CD4-positive, alpha-beta T cell treated with Interferon alpha-2 for 1 hour (primary cell): Measurements from ENCODE around the gene KRTCAP3.

Experiments used
- DNase-seq, 2 donors: peaks; one replicate each; pipeline ENCODE4 v3.0.0-alpha.2; 2020 to 2022

KRTCAP3 gene

DNA sequence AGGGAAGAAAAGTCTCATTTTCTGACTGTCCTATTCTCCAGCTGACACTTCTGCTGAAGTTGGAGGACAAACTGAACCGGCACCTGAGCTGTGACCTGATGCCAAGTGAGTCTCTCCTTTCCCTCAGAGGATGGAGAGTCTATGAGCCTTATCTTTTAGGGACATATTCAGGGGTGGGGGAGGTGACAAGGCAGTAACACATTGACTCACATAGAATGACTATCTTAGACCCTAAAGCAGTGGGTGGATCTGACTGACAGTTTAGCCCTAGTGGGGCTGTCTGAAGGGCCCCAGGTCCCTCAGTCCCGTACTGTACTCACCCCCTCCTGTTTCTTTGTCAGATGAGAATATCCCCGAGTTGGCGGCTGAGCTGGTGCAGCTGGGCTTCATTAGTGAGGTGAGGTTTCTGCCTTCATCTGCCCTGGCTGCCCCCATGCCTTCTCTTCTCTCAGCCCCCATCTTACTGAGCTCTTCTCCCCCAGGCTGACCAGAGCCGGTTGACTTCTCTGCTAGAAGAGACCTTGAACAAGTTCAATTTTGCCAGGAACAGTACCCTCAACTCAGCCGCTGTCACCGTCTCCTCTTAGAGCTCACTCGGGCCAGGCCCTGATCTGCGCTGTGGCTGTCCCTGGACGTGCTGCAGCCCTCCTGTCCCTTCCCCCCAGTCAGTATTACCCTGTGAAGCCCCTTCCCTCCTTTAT is 805 bp upstream of the KRTCAP3 start:
- DNase-seq: no peak

DNA sequence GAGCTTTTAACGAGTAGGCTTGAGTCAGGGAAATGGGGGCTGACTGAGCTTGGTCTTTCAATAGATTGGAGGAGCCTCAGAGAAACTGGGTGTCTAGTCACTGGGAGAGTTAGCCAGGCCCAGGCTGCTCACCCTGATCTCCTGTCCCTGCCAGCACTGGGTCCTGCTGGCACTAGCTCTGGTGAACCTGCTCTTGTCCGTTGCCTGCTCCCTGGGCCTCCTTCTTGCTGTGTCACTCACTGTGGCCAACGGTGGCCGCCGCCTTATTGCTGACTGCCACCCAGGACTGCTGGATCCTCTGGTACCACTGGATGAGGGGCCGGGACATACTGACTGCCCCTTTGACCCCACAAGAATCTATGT is 720 bp downstream of the KRTCAP3 start:
- peak; percentile 5 to 14 for DNase-seq

DNA sequence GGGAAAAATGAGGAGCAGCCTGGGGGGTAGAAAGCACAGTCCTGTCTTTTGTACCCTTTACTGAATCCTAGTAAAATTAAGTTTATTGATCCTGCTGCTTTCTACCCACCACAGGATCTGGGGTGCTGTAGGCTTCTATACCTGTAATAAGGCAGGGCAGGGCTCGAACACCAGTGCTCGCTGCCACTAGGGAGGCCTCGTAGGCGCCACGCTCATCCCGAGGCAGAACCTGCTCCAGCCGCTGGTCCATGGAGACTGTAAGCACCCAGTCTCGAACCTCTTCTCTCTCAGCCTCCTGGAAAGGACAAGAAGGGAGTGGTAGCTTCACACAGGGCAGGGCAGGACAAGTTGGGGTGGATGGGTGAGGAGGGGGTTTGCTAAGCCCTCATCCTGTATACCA is 3.0 kb downstream of the KRTCAP3 start:
- DNase-seq: no peak

DNA sequence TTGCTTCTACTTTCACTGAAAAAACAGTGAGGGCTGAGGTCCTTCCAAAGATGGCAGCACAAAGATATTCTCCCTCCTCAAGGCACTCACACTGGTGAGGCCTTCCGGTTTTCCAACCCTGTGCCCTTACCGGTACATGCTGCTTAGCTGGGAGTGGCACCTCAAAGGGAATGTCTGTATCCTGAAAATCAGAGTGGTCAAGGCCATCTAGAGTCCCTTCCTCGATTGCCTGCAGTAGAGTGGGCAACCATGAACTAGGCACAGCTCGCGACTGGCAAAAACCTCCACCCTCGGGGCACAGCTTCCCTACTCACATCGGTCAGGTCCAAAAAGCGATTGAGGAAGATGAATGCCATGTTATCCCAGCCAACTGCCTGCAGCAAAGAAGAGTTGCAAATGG is 3.4 kb downstream of the KRTCAP3 start:
- no peak for DNase-seq

DNA sequence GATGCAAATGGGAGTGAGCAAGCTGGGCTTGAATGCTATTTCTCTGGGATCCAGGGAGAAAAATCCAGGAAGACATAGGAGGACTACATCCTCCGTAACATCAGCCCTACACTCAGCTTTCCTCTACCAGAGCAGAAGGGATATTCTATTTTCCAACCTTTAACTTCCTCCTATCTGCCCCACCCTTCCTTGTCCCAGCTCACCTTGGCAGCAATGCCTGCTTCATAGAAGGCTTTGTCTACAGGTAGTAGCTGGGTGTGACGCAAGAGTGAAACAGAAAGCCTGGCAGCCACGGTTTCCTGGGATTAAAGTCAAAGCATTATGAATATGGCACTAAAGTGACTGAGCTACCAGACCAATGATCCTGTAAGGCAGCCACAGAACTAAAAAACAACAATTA is 3.9 kb downstream of the KRTCAP3 start:
- DNase-seq: no peak

DNA sequence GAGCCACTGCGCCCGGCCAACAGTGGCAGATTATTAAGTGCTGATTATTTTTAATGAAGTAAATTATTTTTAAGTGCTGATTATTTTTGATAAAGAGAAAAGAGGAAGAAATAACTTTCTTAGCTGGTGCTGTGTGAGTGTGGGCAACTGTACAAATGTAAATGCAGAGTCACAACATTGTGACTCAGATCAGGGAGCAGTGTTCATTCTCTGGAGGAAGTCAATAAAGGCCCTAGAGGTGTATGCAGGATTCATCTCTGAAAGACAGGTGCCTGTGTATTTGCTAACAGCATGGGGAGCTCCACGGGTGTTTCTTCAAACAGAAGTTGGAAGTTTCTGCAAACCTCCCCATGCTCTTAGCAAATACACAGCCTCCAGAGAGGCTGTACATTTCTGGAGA is 6.2 kb downstream of the KRTCAP3 start:
- DNase-seq: no peak

DNA sequence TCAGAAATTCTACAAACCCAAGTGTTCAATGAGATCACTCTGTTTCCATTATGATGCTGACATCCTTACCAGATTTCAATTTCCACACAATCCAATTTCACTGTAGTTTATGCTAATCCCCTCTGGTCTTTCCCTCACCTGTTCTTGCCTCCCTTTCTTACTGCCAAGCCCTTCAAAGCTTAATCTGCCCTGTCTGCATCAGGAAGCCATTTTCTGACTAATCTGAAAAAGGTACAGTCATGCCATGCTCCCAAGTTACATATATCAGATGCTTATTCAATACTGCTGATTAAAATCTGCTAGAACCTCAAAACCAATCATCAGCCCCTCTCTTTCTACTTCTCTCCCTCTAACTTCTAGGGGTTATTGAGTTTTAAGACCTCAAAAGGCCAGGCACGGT is 8.9 kb downstream of the KRTCAP3 start:
- DNase-seq: no peak

DNA sequence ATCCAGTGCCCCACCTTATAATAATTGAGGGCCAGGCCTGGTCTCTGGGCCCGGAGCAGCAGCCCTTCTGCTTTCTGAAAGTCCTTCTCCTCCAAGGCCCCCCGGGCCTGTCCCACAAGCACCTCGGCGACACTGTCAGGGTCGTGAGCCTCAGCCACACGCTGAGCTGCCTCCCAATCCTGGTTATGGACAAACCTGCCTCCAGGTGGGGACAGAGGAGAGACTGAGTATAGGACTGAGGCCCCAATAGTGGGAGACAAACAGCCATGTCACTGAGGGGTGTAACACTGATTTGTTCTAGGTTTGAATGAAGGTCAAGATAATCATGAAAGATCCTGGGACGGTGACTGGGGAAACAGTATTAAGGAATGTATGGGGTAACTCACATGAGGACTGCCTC is 11.8 kb downstream of the KRTCAP3 start:
- no peak for DNase-seq

DNA sequence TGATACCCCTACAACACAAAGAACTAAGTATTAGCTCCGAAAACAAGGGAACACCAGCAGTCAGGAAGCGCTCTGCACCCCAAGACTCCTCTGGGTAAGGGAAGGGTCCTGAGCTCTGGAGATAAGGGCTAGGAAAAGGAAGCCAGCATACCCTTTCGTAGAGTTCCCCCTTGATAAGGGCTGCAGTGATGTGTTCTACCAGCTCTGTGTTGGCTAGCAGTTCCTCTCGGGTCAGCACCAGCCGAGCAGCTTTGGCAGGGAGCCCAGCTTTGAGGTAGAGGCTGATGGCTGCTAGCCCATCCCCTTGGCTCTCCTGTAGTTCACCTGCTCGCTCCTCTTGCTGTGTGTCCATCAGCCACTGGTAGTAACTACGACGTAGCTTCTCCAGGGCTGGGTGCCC is 18.9 kb downstream of the KRTCAP3 start:
- no peak for DNase-seq

DNA sequence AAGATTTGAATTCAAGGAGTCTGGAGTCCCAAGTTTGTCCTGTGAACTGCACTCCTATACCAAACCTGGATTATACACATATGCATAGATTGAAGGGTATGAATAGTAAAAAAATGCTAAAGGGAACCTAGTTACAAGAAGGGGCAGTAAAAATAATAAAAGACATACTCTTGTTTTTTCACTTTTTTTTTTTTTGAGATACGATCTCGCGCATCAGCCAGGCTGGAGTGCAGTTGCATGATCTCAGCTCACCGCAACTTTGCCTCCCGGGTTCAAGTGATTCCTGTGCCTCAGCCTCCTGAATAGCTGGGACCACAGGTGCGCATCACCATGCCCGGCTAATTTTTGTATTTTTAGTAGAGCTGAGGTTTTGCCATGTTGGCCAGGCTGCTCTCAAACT is 22.3 kb downstream of the KRTCAP3 start:
- DNase-seq: no peak

DNA sequence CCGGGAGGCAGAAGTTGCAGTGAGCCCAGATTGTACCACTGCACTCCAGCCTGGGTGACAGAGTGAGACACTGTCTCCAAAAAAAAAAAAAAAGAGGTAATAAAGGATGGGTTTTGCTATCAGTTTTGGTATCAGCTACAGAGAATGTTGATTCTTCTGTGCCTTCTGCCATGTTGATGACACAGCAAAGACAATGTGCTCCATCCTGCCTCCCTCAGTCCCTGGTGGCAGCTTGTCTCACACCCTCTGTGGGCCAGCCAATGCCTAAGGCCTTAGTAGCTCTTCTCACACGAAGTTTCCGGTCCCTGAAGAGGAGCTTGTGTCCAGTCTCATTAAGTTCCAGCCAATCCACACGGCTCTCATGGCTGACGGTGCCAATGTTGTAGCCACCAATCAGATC is 29.8 kb downstream of the KRTCAP3 start:
- no peak for DNase-seq

DNA sequence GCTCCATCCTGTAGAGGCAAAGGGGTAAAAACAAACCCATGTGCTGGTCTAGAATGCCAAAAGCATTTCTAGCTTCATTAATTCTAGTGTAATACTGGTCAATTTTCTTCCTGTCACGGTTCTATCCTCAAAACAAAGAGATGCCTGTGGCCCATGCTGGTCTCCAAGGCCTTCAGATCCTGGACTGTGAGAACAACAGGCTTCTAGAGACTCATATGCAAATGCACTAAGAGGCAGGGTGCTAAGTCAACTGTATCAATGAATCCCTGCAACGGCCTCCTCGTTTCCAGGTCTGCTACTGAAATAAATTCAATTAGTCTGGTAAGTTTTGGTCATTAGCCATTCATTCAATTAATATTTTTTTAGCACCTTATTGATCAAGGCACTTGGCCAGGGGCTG is 43.3 kb downstream of the KRTCAP3 start:
- DNase-seq: no peak

DNA sequence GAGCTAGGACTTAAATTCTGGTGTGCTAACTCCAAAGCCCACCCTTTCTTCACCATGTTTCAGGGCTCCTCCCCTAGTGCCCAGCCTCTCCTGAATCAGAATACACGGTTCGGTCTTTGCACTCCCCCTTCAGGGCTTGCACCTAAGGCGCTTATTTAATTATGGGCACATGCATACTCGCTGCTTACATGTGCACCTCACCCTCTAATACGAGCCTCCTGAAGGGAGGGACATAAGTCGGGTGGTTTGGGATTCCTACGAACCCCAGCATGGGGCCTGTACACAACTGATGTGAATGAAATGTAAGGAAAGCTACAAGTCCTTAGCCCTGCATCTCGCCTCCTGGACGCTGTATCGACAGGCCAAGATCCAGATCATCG is 46.9 kb downstream of the KRTCAP3 start:
- DNase-seq: peak in 1 of 2 donors; percentile 19

DNA sequence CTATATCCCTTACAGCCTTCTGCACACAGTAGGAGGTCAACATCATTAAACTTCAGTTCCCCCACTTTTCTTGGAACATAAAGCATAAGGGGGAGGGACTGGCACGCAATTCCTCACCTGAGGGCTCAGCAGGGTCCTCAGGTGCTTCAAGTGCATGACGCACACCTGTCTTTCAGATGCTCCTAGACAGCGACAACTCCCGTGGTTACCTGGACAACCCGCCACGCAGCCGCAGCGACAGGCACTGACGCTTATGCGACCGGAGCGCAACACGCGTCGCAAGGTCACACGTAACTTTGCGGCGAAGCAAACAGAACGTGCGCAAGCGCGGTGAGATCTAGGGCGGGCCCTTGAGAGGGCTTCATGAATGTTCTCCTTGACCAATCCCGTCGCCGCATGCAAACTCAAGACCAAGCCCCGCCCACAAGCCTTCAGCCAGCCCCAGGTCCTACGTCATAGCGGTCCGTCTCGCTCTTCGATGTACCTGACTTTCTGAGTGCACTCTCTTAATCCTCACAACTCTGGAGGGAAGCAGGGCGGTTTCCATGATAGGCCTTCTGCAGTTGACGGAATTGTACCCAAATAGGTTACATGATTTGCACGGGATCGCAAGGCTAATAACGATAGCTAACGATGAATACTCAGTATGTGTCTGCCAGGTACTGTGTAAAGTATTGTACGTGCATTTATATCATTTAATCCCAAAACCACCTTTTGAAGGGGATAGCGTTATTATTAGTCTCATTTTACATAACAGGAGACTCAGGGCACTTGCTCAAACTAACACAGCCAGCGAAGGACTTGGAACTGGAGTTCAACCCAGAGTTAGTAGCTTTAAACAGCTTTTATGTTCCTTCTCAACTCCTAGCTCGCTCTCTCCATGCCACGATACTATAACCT is 47.6 kb downstream of the KRTCAP3 start, which contains the start of gene IFT172:
IFT172 (minus strand) TSS at position 246 of the 900 bp plus-strand sequence; CDS start at position 156, 90 bp downstream.
- peak; percentile 99 to 100 for DNase-seq

DNA sequence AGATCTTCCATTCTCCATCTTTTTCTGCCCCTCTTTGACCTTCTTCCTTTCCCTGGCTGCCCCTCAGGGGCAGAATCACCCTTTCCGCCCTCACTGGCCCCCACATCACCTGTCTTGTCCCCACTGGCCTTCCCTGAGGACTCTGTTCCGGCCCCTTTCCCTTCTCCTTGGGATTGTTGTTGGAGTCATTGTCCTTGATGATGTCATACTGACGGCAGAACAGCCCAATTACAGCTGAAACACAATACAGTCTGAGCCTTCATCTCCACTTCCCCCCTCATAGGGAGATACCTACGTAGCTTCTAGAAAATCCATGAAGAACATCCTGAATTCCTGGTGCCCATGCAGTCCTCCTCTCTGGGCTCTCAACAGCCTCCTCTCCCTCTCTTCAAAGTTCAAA is 50.4 kb downstream of the KRTCAP3 start:
- DNase-seq: no peak

DNA sequence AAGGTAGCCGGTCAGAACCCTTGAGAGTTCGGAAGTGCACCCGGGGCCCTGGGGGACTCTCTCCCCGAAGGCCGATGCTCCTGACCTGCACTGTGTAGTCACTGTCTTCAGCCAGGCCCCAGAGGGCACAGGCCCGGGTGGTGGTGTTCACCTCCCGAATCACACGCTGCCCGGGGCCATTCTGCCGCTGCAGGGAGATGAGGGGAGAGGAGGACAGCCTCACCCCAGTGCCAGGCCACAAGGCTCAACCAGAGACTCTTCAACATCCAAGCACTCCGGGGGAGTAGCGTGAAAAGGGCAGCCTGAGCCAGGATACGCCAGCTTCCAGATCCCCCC is 51.7 kb downstream of the KRTCAP3 start:
- no peak for DNase-seq
